ENCODE data around the gene IFNA13. TPM values are rescaled to one million over a fixed set of nuclear protein-coding genes. Genes with fewer than 3 reads are reported as not detected.
"Not testable (repeated sequence)": the region's sequence is repeated elsewhere in the genome, so short reads cannot be mapped to it uniquely, and the experiment has no call there.

Gene IFNA13
- total RNA-seq, 4 donors from 2014 or later = not detected

DNA sequence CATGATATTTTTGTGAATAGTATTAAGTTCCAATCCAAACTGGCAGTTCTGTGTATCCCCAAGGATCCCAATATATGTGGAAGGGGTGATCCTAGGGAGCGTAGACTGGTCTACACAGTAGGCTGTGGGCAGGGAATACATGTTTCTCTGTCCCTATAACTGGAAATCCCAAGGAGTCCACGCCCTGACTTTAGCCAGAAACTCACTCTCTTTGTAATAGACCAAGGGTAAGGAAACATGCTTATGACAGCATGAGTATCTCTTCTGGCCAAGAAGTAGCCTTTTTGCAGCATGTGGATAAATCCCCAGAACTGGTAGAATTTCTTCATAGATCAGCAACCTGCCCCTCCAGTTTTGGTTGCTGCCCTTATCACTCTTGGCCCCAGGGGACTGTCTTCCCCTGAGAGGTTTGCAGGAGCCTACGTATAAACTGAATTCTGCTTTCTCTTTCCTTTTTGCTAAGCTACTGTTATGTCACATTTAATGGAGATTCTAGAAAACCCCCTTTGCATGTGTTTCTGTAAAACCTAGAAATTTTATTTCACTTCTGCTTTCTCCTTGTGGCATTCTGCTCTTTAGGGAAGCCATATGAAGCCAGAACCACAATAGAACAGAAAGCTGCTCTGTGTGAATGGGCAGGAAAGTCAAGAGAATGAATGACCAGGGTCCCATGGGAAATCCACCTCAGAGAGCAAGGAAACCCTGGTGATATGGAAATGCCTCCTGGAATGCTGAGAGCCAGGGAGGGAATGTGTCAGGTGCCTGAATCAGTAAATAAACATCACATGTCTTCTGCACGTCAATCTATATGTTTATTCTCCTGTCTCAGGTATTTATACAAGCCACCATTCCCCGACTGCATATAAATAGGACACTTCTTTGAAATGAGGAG is 13.8 kb upstream of the IFNA13 start:
- Histone ChIP-seq H3K4me3 (no peak overlapping the region), H3K27me3 (peaks cover 20% of the 10 kb centered on the region), H3K4me1 (no peaks in the 10 kb centered on the region), H3K27ac (no peak overlapping the region), H3K9me3 (no peaks in the 10 kb centered on the region), H3K36me3 (no peaks in the 10 kb centered on the region)
- TF ChIP-seq POLR2AphosphoS5 (IDR thresholded peaks at IDR 0.05) = no peak
- no peak for TF ChIP-seq POLR2A (IDR thresholded peaks at IDR 0.05)
- TF ChIP-seq, protein P1, sequence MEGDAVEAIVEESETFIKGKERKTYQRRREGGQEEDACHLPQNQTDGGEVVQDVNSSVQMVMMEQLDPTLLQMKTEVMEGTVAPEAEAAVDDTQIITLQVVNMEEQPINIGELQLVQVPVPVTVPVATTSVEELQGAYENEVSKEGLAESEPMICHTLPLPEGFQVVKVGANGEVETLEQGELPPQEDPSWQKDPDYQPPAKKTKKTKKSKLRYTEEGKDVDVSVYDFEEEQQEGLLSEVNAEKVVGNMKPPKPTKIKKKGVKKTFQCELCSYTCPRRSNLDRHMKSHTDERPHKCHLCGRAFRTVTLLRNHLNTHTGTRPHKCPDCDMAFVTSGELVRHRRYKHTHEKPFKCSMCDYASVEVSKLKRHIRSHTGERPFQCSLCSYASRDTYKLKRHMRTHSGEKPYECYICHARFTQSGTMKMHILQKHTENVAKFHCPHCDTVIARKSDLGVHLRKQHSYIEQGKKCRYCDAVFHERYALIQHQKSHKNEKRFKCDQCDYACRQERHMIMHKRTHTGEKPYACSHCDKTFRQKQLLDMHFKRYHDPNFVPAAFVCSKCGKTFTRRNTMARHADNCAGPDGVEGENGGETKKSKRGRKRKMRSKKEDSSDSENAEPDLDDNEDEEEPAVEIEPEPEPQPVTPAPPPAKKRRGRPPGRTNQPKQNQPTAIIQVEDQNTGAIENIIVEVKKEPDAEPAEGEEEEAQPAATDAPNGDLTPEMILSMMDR (IDR thresholded peaks at IDR 0.05) = no peak
- TF ChIP-seq EP300 (IDR thresholded peaks at IDR 0.05) = no peak
- WGBS = 50% methylated on average over 5 of the region's 5 CpGs
- no peak for DNase-seq (ENCODE audit: low spot score in 2 of 2)

GRCh38 chr9:21371467-21371866 is 3.6 kb upstream of the IFNA13 start:
- H3K36me3 ChIP-seq; DNase-seq (ENCODE audit: low spot score in 2 of 2); H3K4me3 ChIP-seq; H3K27me3 ChIP-seq; H3K27ac ChIP-seq; H3K4me1 ChIP-seq; H3K9me3 ChIP-seq: not testable (repeated sequence)
- WGBS = 83% methylated on average over 4 of the region's 4 CpGs

- not testable (repeated sequence) for H3K36me3 ChIP-seq; H3K4me3 ChIP-seq; H3K27me3 ChIP-seq; DNase-seq (ENCODE audit: low spot score in 2 of 2); H3K27ac ChIP-seq; H3K9me3 ChIP-seq; H3K4me1 ChIP-seq
- 90% methylated on average over 1 of the region's 2 CpGs for whole genome bisulfite sequencing
Observed at GRCh38 chr9:21367169-21367568, 688 bp downstream of the IFNA13 start.

DNA sequence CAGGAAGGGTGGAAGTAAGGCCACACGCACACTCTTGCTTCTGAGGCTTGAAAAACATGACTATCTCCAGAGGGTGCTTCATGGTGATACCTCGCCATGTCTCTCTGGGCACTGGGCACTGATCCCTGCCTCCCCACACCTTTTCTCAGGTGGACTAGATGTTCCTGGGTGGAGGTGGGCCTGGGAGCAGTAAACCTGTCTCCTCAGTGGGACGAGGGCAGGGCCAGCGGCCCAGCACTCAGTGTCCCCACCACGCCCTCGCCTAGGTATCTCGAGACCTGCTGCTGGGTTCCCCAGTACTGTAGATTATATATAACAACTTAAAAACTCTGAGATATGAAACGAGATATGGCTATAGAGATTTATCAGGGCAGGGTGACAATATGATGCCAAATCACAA is 5.6 kb downstream of the IFNA13 start:
- WGBS = 90% methylated on average over 8 of the region's 8 CpGs
- no peak for DNase-seq (ENCODE audit: low spot score in 2 of 2)
- Histone ChIP-seq H3K36me3 (no peaks in the 10 kb centered on the region), H3K9me3 (no peaks in the 10 kb centered on the region), H3K4me1 (no peaks in the 10 kb centered on the region), H3K27me3 (peaks cover 4% of the 10 kb centered on the region), H3K27ac (no peak overlapping the region), H3K4me3 (no peak overlapping the region)
- TF ChIP-seq POLR2A (IDR thresholded peaks at IDR 0.05) (no peak), POLR2AphosphoS5 (IDR thresholded peaks at IDR 0.05) (no peak), EP300 (IDR thresholded peaks at IDR 0.05) (no peak)
- TF ChIP-seq, protein P1 (IDR thresholded peaks at IDR 0.05) = no peak

DNA sequence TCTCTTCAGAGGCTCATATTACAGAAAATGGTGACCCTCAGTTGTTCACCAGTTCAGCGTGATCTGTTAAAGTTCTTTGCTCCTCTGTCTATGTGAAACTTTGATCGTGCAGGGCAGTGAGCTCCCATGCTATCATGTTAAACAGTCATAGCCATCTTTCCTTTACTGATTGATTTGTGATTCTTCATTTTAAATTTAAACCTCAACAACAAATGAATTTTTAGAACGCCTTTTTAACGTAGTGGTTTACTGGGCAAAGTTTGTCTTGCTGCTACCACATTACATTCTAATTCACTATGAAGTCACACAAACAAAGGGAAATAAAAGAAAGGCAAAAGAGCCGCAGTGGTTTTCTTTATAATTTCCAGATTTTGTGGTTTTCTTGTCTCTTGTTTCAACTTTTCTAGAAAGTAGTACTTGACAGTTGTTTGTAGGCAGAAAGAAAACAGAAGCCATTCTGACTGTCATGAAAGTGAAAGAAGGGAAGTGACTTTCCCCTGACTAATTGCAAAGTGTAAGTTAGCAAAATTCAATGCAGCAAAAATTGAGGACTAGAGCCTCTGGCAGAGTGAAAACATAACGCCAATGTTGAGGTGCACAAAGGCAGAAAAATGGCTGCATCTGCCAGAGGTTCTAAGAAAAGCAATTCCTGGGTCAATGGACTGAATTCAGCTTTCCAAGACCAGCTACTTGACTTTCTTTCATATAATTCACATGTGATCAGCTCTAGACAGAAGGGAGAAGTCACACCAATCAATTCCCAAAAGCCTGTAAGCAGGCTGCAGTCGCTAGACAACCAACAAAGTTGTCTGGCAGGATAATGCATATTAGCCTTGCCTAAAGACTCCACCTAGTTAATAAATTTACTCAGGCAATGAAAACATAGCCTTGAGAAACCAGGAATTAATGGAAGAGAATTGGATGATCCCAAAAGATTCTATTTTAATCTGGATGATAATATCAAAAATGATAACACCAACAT is 10.1 kb downstream of the IFNA13 start:
- Histone ChIP-seq H3K27me3 (no peaks in the 10 kb centered on the region), H3K27ac (no peak overlapping the region), H3K4me1 (no peaks in the 10 kb centered on the region), H3K36me3 (no peaks in the 10 kb centered on the region), H3K9me3 (no peaks in the 10 kb centered on the region), H3K4me3 (no peak overlapping the region)
- WGBS = 53% methylated on average over 7 of the region's 7 CpGs
- TF ChIP-seq, protein P1 (IDR thresholded peaks at IDR 0.05) = no peak
- TF ChIP-seq EP300 (IDR thresholded peaks at IDR 0.05) (no peak), POLR2A (IDR thresholded peaks at IDR 0.05) (no peak), POLR2AphosphoS5 (IDR thresholded peaks at IDR 0.05) (no peak)
- DNase-seq (ENCODE audit: low spot score in 2 of 2) = no peak

DNA sequence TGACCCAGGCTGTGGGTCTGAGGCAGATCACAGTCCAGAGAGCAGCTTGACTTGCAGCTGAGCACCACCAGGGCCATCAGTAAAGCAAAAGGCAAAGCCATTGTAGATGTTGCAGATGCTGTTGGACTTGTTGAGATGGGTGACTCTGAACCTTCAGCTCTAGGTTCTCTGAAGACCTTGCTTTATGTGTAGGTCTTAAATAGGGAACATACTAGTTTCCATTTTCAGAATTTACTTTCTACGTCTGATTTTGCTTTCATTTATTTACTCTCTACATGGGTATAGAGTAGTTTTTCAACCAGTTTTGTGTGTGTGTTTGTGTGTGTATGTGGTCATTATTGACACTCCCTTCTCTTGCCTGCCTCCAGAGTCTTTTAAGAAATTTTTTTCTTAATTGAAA is 17.1 kb downstream of the IFNA13 start, which contains the start of gene IFNA6:
TSS of gene IFNA6 (minus strand) at position 101 of the 400 bp plus-strand sequence. CDS start at position 101, 0 bp downstream.
- TF ChIP-seq EP300 (IDR thresholded peaks at IDR 0.05) (no peak), POLR2AphosphoS5 (IDR thresholded peaks at IDR 0.05) (no peak), POLR2A (IDR thresholded peaks at IDR 0.05) (no peak)
- TF ChIP-seq, protein P1 (IDR thresholded peaks at IDR 0.05) = no peak
- Histone ChIP-seq H3K27ac (no peak within 1 kb of the TSS), H3K4me1 (no peaks in the 10 kb centered on the region), H3K4me3 (no peak within 1 kb of the TSS), H3K36me3 (no peaks in the 10 kb centered on the region), H3K9me3 (no peaks in the 10 kb centered on the region), H3K27me3 (peaks cover 8% of the 10 kb centered on the region)
- 79% methylated on average over 1 of the region's 1 CpG for WGBS
- DNase-seq (ENCODE audit: low spot score in 2 of 2) = no peak
